GM23338 (cell line): ENCODE data around the gene FAM3D. TPM values are rescaled to one million over a fixed set of nuclear protein-coding genes. Genes with fewer than 3 reads are reported as not detected.

ENCODE experiments used
- ATAC-seq: fragments of 200-7000 bp; cut with Tn5 transposase; 3 replicates; pipeline ENCODE4 v1.9.1; 2020
- DNase-seq: peaks from one replicate; pipeline ENCODE4 v3.0.0-alpha.2; 2015; ENCODE audit warnings: low spot score
- H2AFZ ChIP-seq: fragments of 200-600 bp; sonication (generic); 2 replicates; pipeline ENCODE4 v1.8.0; 2016; ENCODE audit warnings: antibody characterized with exemption, mild to moderate bottlenecking, moderate library complexity
- H3F3A ChIP-seq: fragments of 200-600 bp; sonication (generic); replicated peaks from 2 replicates; pipeline ENCODE4 v1.8.0; 2017; ENCODE audit warnings: antibody characterized with exemption, mixed run types, low read depth
- H3K27ac ChIP-seq: fragments of 200-600 bp; sonication (generic); 2 replicates; pipeline ENCODE4 v1.6.1; 2016; ENCODE audit warnings: low read depth
- H3K27me3 ChIP-seq: fragments of 200-600 bp; sonication (generic); 2 replicates; pipeline ENCODE4 v1.8.0; 2016; ENCODE audit warnings: mild to moderate bottlenecking, mixed run types, moderate library complexity; ENCODE audit not compliant: insufficient read depth
- H3K36me3 ChIP-seq: fragments of 200-600 bp; sonication (generic); 2 replicates; pipeline ENCODE4 v1.8.0; 2016; ENCODE audit warnings: mild to moderate bottlenecking; ENCODE audit not compliant: insufficient read depth
- H3K4me1 ChIP-seq: fragments of 200-600 bp; sonication (generic); 2 replicates; pipeline ENCODE4 v1.8.0; 2016; ENCODE audit warnings: mild to moderate bottlenecking, moderate library complexity; ENCODE audit not compliant: insufficient read depth
- H3K4me2 ChIP-seq: fragments of 200-600 bp; sonication (generic); 2 replicates; pipeline ENCODE4 v1.7.1; 2017; ENCODE audit warnings: mixed run types
- H3K4me3 ChIP-seq: fragments of 200-600 bp; sonication (generic); 2 replicates; pipeline ENCODE4 v1.6.1; 2016; ENCODE audit warnings: mixed run types
- H3K79me2 ChIP-seq: fragments of 200-600 bp; sonication (generic); replicated peaks from 2 replicates; pipeline ENCODE4 v1.8.0; 2017; ENCODE audit warnings: mild to moderate bottlenecking; ENCODE audit not compliant: insufficient read depth
- H3K9me2 ChIP-seq: fragments of 200-600 bp; sonication (generic); 2 replicates; pipeline ENCODE4 v1.8.0; 2017; ENCODE audit not compliant: insufficient read depth
- H4K20me1 ChIP-seq: fragments of 200-600 bp; sonication (generic); replicated peaks from 2 replicates; pipeline ENCODE4 v1.8.0; 2017; ENCODE audit warnings: mild to moderate bottlenecking; ENCODE audit not compliant: insufficient read depth
- H3K27ac Mint-ChIP-seq: 2 replicates; pipeline ENCODE4 v1.8.0; 2020; ENCODE audit warnings: inconsistent platforms, mild to moderate bottlenecking, moderate library complexity, mixed read lengths
- H3K27me3 Mint-ChIP-seq: 3 replicates; pipeline ENCODE4 v1.8.0; 2022; ENCODE audit warnings: low read depth, mild to moderate bottlenecking, moderate library complexity, mixed read lengths, inconsistent platforms; ENCODE audit not compliant: insufficient read depth, poor library complexity
- H3K36me3 Mint-ChIP-seq: 3 replicates; pipeline ENCODE4 v1.8.0; 2021; ENCODE audit warnings: low read depth, mild to moderate bottlenecking, inconsistent platforms, moderate library complexity, mixed read lengths
- H3K4me1 Mint-ChIP-seq: 3 replicates; pipeline ENCODE4 v1.8.0; 2020; ENCODE audit warnings: mild to moderate bottlenecking, inconsistent platforms, mixed read lengths
- H3K4me3 Mint-ChIP-seq: 3 replicates; pipeline ENCODE4 v1.8.0; 2021; ENCODE audit warnings: moderate library complexity, mild to moderate bottlenecking, inconsistent platforms, mixed read lengths
- H3K9me3 Mint-ChIP-seq: 3 replicates; pipeline ENCODE4 v1.8.0; 2020; ENCODE audit warnings: moderate library complexity, mild to moderate bottlenecking, inconsistent platforms, mixed read lengths
- CTCF ChIP-seq, 2 experiments: fragments of 200-600 bp in 1 of 2; sonication (generic) in 1 of 2; conservative IDR thresholded peaks; 2 replicates each; pipeline versions ENCODE4 v1.5.1 to v1.6.1; 2016 to 2017; ENCODE audit warnings: antibody characterized with exemption in 2 of 2, low read depth in 2 of 2, mild to moderate bottlenecking in 2 of 2, moderate library complexity in 1 of 2
- ETS1 ChIP-seq: IDR thresholded peaks from 2 replicates; pipeline ENCODE4 v1.6.1; 2016; ENCODE audit warnings: antibody characterized with exemption
- EZH2 ChIP-seq: fragments of 200-600 bp; sonication (generic); IDR thresholded peaks from one replicate; pipeline ENCODE4 v1.8.0; 2017; ENCODE audit warnings: antibody characterized with exemption, mild to moderate bottlenecking, low read depth; ENCODE audit not compliant: unreplicated experiment
- JUNB ChIP-seq: IDR thresholded peaks from one replicate; pipeline ENCODE4 v1.6.1; 2016; ENCODE audit warnings: antibody characterized with exemption; ENCODE audit not compliant: unreplicated experiment
- NANOG ChIP-seq: IDR thresholded peaks from 2 replicates; pipeline ENCODE4 v1.6.1; 2016; ENCODE audit warnings: antibody characterized with exemption, borderline replicate concordance
- POLR2AphosphoS5 ChIP-seq: IDR thresholded peaks from 2 replicates; pipeline ENCODE4 v1.6.1; 2016; ENCODE audit warnings: antibody characterized with exemption, low read depth
- REST ChIP-seq: IDR thresholded peaks from one replicate; pipeline ENCODE4 v1.6.1; 2018; ENCODE audit warnings: antibody characterized with exemption; ENCODE audit not compliant: unreplicated experiment
- STAT1 ChIP-seq: IDR thresholded peaks from one replicate; pipeline ENCODE4 v1.6.1; 2016; ENCODE audit warnings: antibody characterized with exemption; ENCODE audit not compliant: unreplicated experiment
- ZNF114 ChIP-seq: fragments of 250-450 bp; sonication (Bioruptor Pico); IDR thresholded peaks from 2 replicates; pipeline ENCODE4 v1.5.0; 2020; ENCODE audit warnings: mild to moderate bottlenecking, moderate library complexity
- polyA plus RNA-seq: library from polyadenylated mRNA; unstranded; fragments of >200 nt; fragmentation: Nextera tagmentation; extraction: Ambion mirVana; gene quantifications from 2 replicates; pipeline ENCODE4 v1.2.1, GENCODE V29; 2016
- total RNA-seq: library from RNA; depleted of rRNA; stranded (reverse); fragments of >200 nt; shearing (Covaris generic); gene quantifications from 2 replicates; pipeline ENCODE4 v1.2.3, GENCODE V29; 2014

Gene FAM3D
- total and polyA plus RNA-seq, 2 experiments from 2014 or later, result 0.26 TPM; not detected in 1

DNA sequence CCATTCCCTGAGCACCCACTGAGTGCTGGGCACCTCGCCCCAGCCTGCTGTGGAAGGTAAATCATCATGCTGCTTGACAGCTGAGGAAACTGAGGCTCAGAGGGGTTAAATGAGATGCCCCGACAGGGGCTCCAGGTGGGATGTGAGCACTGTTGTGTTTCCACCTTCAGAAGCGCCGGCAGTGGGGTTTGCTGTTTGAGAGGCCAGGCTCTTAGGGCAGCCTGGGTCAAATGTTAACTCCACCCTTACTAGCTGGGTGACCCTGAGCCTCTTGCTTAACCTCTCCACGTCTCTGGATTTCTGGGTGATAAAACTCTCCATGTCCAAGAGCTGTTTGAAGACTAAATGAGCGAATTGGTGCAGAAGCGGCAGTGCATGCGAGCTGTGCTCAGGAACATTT, 43.1 kb downstream of the FAM3D start:
- TF ChIP-seq STAT1, result no peak
- TF ChIP-seq CTCF (conservative IDR thresholded peaks at IDR 0.05; ENCODE audit: low read depth in 2 of 2), result no peak
- no peak for TF ChIP-seq REST
- no peak for TF ChIP-seq EZH2
- no peak for TF ChIP-seq ZNF114 (CRISPR knock-in tag)
- no peak for TF ChIP-seq ETS1
- ATAC-seq, result no peak
- no peaks in the 10 kb centered on the region for H4K20me1 ChIP-seq
- no peak overlapping the region for H3K4me3 ChIP-seq
- DNase-seq, result no peak
- H3K27ac ChIP-seq, result no peak overlapping the region
- no peaks in the 10 kb centered on the region for H3K9me2 ChIP-seq
- no peaks in the 10 kb centered on the region for H3K36me3 ChIP-seq
- H3K9me3 Mint-ChIP-seq, result no peaks in the 10 kb centered on the region; the same call in 2 of the 3 replicates
- no peak overlapping the region for H3K4me2 ChIP-seq
- no peak overlapping the region for H2AFZ ChIP-seq
- peaks cover 5% of the 10 kb centered on the region for H3K27me3 Mint-ChIP-seq
- no peak overlapping the region for H3K27ac Mint-ChIP-seq
- H3K36me3 Mint-ChIP-seq, result no peaks in the 10 kb centered on the region
- H3K4me1 Mint-ChIP-seq, result no peaks in the 10 kb centered on the region; the same call in 2 of the 3 replicates
- H3K4me3 Mint-ChIP-seq, result no peak overlapping the region
- H3F3A ChIP-seq, result no peaks in the 10 kb centered on the region
- H3K79me2 ChIP-seq, result no peaks in the 10 kb centered on the region
- no peaks in the 10 kb centered on the region for H3K27me3 ChIP-seq
- no peaks in the 10 kb centered on the region for H3K4me1 ChIP-seq

- Mint-ChIP-seq H3K27ac (no peak overlapping the region), H3K4me3 (no peak overlapping the region), H3K36me3 (no peaks in the 10 kb centered on the region), H3K9me3 (no peaks in the 10 kb centered on the region; the same call in 2 of the 3 replicates), H3K27me3 (peaks cover 5% of the 10 kb centered on the region), H3K4me1 (no peaks in the 10 kb centered on the region; the same call in 2 of the 3 replicates)
- Histone ChIP-seq H2AFZ (no peak overlapping the region; the same call in 1 of the 2 replicates), H3K4me1 (no peaks in the 10 kb centered on the region), H3K27ac (no peak overlapping the region), H3K27me3 (no peaks in the 10 kb centered on the region), H3K4me2 (no peak overlapping the region), H3K36me3 (no peaks in the 10 kb centered on the region), H3K4me3 (no peak overlapping the region), H3K9me2 (no peaks in the 10 kb centered on the region), H3F3A (no peaks in the 10 kb centered on the region), H4K20me1 (no peaks in the 10 kb centered on the region), H3K79me2 (no peaks in the 10 kb centered on the region)
- no peak for DNase-seq
- no peak for ATAC-seq
- TF ChIP-seq EZH2 (no peak), JUNB (no peak), REST (no peak), POLR2AphosphoS5 (no peak), NANOG (no peak)
These were observed 43.7 kb downstream of the FAM3D start for GRCh38 chr3:58622892-58623291.
